Activated CD8-positive, alpha-beta memory T cell treated with anti-CD3 and anti-CD28 coated beads for 36 hours (primary cell): ENCODE data around the gene POP5. TPM values are rescaled to one million over a fixed set of nuclear protein-coding genes. Genes with fewer than 3 reads are reported as not detected.

ENCODE experiments used
- CTCF ChIA-PET: fragments of 350-600 bp; sonication (Branson Sonifier 250); formaldehyde crosslinking; loops from one replicate; lab custom pipeline; 2021; ENCODE audit warnings: antibody characterized with exemption; lab: Charles Lee
- POLR2A ChIA-PET: fragments of 350-600 bp; sonication (Branson Sonifier 250); formaldehyde crosslinking; loops from one replicate; lab custom pipeline; 2021; ENCODE audit warnings: antibody characterized with exemption; lab: Charles Lee
- total RNA-seq, 2 experiments: library from RNA; stranded (reverse); gene quantifications; one replicate each; pipeline ENCODE4 v1.2.3, GENCODE V29; 2021

POP5 gene
- total RNA-seq, 2 experiments from 2014 or later, result 75.4 to 75.6 TPM

- ChIA-PET CTCF (no interaction called here), POLR2A (no interaction called here)
Observed at GRCh38 chr12:120592121-120593049, 11.2 kb upstream of the POP5 start.

DNA sequence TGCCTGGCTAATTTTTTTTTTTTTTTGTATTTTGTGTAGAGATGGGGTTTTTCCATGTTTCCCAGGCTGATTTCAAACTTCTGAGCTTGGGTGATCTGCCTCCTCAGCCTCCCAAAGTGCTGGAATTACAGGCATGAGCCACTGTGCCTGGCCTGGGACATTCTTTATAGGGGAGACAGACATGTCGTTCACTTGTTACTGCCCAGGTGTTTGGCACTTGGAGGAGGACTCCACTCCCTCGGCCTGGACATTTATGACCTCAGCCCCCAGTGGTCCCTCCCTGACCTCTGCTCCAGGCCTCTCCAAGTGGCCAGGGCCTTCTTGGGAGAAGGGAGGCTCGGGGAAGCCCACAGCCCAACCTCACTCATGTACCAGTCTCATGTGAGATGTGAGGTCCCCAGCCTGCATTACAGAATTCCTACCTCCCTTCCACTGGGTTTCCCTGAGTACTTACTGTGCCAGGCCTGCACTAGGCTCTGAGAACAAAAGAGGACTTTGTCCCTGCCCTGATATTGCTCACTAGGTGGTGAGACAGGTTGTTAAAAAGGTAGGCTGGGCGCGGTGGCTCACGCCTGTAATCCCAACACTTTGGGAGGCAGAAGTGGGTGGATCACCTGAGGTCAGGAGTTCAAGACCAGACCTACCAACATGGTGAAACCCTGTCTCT is 9.7 kb upstream of the POP5 start:
- ChIA-PET POLR2A (no interaction called here), CTCF (no interaction called here)

GRCh38 chr12:120588948-120589930 is 8.0 kb upstream of the POP5 start:
- POLR2A ChIA-PET, result no interaction called here

GRCh38 chr12:120588371-120588770 is 7.2 kb upstream of the POP5 start:
- ChIA-PET CTCF (interaction anchor here (1.0 to 1.4 kb wide), 2 partner anchors 18 to 383 kb away, joined by 4 read pairs; no protein-coding TSS in a partner anchor), POLR2A (no interaction called here)

More at GRCh38 chr12:120588948-120589930, 8.0 kb upstream of the POP5 start:
- CTCF ChIA-PET, result interaction anchor here (0.6 to 1.4 kb wide), 3 partner anchors 17 to 382 kb away, joined by 4 read pairs; no protein-coding TSS in a partner anchor

- ChIA-PET CTCF (no interaction called here), POLR2A (no interaction called here)
Observed at GRCh38 chr12:120586860-120587259, 5.7 kb upstream of the POP5 start.

- ChIA-PET CTCF (no interaction called here), POLR2A (no interaction called here)
Observed at GRCh38 chr12:120586206-120586605, 5.0 kb upstream of the POP5 start.

GRCh38 chr12:120584343-120585149 is 3.3 kb upstream of the POP5 start:
- ChIA-PET CTCF (interaction anchor here (0.7 to 5.6 kb wide), 5 partner anchors 48 to 121 kb away, joined by 3 to 64 read pairs (median 4); no protein-coding TSS in a partner anchor), POLR2A (no interaction called here)

DNA sequence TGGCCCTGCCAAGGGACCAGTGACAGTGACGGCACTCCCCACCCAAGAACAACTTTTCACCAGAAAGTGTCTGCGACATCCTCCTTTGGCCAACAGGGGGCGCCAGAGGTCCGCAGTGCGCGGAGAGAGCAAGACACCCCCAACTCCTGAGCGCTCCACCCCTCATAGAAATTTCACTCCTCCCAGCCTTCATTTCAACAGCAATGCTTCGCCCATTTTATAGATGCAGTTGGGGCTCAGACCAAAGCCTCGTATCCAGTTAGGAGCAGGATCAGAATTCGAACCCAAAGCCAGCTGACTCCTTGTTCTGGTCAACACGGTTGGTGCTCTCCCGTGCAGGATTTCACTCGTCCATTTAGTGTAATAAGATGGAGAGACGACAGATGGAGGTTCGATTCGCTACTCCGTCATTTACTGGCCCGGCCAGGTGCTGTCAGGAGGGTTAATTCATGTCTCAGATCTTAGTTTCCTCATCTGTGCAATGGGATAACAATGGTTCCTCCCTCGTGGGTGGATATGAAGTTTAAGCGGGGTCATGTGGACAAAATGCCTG is 2.4 kb upstream of the POP5 start:
- POLR2A ChIA-PET, result no interaction called here
- CTCF ChIA-PET, result interaction anchor here (0.8 to 5.6 kb wide), 7 partner anchors 20 to 388 kb away, joined by 3 to 64 read pairs (median 4); no protein-coding TSS in a partner anchor

DNA sequence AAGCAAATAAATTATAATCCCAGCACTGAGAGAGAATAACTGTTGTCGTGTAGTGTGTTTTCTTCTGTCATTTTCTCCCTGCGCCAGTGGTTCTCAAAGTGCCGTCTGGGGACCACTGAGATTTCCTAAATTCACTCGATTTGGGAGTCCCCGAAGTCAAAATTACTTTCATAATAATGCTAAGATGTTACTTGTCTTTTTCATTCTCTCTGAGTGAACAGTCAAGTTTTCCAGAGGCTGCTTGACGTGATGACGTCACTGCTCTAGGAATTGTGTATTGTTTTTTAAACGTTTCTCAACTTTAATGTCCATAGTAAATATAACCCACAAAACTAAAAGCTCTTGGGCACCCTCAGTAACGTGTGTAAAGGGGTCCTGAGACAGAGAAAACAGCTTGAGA is 796 bp upstream of the POP5 start:
- CTCF ChIA-PET, result interaction anchor here (1.0 to 5.6 kb wide), 7 partner anchors 15 to 514 kb away, joined by 3 to 64 read pairs (median 4); no protein-coding TSS in a partner anchor
- POLR2A ChIA-PET, result interaction anchor here (0.9 to 1.8 kb wide), 4 partner anchors 47 to 113 kb away, joined by 3 to 6 read pairs (median 4); partner anchors contain the start of genes RNF10 and SRSF9

DNA sequence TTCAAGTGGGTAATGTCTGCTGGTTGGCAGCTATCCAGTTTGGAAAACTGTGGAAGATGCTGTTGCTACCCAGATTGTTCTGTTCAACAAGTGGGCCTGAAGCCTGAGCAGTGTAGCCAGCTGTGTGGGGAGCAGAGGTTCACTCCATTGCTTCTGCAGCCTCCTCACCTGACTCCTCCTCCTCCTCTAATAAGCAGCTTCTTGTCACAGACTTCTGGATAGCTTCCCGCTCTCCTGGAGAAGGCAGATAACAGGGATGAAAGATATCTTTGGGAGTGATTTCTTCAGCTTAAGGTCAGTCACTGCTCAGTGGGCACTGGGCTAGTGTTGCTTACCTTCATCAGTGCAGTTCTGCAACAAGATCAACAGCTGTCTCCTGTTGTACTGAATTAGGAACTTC is 2.0 kb downstream of the POP5 start:
- CTCF ChIA-PET, result interaction anchor here (0.6 to 1.2 kb wide), 2 partner anchors 41 to 68 kb away, joined by 3 to 4 read pairs; no protein-coding TSS in a partner anchor
- POLR2A ChIA-PET, result no interaction called here

GRCh38 chr12:120574106-120574505 is 7.1 kb downstream of the POP5 start:
- POLR2A ChIA-PET, result no interaction called here
- CTCF ChIA-PET, result no interaction called here

- POLR2A ChIA-PET, result no interaction called here
- CTCF ChIA-PET, result no interaction called here
Observed at GRCh38 chr12:120573560-120573959, 7.6 kb downstream of the POP5 start.

DNA sequence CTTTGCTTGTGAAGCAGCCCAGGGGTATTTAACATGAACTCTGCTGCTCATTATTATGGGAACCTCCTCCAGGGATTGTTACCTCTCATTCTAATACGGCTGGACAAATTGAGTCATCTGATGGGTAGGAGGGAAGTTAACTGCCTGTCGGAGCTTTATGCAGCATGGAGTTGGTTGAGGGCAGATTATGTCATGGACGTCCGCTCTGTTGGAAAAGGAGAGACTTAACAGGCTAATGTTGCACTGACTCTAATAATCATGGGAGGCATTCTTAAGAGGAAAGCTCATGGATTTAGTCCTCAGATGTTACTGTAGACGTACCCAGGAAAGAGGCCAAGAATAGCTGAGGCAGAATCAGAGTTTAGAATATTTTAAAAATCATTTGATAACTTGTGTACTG is 9.9 kb downstream of the POP5 start:
- POLR2A ChIA-PET, result no interaction called here
- CTCF ChIA-PET, result interaction anchor here (0.6 to 1.3 kb wide), 2 partner anchors 9 to 489 kb away, joined by 3 to 5 read pairs; no protein-coding TSS in a partner anchor

- ChIA-PET POLR2A (no interaction called here), CTCF (no interaction called here)
Observed at GRCh38 chr12:120563495-120563894, 17.7 kb downstream of the POP5 start.

- POLR2A ChIA-PET, result no interaction called here
- CTCF ChIA-PET, result interaction anchor here (0.5 kb wide), 1 partner anchor 153 kb away, joined by 3 read pairs; no protein-coding TSS in a partner anchor
Observed at GRCh38 chr12:120562906-120563305, 18.3 kb downstream of the POP5 start.

DNA sequence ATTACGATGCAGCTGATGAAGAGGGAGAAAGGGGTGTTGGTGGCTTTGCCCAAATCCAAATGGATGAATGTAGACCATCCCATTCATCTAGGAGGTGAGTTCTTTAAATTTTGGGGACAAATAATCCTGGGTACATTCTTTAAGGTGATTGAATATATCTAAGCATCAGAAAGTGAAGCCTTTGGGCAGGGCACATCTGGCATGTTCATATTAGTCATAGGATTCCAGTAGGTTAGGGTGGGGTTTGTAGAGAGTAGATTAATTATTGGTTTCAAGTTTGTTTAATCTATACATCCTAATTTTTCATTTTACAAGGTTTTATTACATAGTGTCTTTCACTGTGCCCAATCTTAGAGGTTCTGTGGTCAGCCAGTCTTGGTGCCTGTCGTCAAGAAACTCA is 23.6 kb downstream of the POP5 start:
- CTCF ChIA-PET, result no interaction called here
- POLR2A ChIA-PET, result no interaction called here

DNA sequence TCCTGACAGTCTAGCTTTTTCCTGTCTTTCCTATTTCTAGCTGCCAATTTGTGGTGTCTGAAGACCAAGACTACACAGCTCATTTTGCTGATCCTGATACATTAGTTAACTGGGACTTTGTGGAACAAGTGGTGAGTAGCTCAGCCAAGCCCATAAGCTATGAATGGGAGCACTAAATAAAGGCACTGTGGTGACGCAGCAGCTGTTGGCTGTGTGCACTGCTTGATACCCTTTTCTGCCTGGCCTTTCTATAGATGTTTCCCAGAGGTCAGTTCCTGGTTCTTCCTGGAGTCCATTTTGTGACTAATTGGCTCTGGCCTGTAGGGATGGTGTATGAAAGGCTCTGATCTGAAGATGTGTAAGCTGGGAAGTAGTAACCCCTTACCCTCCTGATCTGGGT is 26.5 kb downstream of the POP5 start:
- CTCF ChIA-PET, result no interaction called here
- POLR2A ChIA-PET, result interaction anchor here (0.6 kb wide), 1 partner anchor 354 kb away, joined by 5 read pairs; the partner anchor contains the start of gene RPLP0

- CTCF ChIA-PET, result no interaction called here
- POLR2A ChIA-PET, result no interaction called here
Observed at GRCh38 chr12:120546050-120546386, 35.2 kb downstream of the POP5 start.
